NCI-H2196 treated with DMSO at 0.1 percent for 48 hours (cell line): ENCODE data around the gene IARS2.
"Not testable (repeated sequence)": the region's sequence is repeated elsewhere in the genome, so short reads cannot be mapped to it uniquely, and the experiment has no call there.

ENCODE experiments used
- DNase-seq: peaks from one replicate; lab custom pipeline; 2025; ENCODE audit not compliant: unreplicated experiment; lab: John Stamatoyannopoulos, UW

Gene IARS2

DNA sequence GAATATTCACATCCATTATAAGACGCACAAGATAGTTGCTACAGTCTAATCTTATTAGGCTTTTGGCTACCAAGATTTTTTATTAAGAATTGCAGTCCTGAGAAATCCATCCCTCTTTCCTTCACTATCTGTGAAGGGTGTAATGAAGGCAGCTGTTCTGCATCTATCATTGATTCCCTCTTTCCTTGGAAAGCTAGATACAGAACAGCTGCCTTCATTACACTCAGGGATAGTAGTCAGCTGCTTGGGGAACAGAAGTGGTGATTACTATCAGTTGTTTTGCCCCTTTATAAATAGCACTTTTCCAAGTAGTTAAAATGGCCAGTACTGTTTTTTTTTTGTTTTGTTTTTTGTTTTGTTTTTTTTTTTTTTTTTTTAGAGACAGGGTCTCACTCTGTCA, 70.2 kb downstream of the IARS2 start:
- DNase-seq: no peak

DNA sequence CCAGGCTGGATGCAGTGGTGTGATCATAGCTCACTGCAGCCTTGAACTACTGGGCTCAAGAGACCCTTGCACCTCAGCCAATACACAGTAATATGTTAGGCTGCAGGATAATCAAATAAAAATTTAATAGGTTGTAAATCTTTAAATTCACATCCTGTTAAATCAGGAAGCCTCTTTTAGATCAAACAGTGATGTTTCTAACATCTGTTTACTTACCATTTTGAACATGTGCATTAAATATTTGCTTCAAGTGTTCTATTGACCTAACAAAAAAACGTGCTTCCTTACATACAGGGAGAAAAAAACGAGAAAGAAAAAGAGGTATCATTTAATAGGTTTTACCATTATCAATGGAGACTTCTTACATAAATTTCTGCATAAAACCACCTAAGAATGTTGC, 70.6 kb downstream of the IARS2 start:
- no peak for DNase-seq

DNA sequence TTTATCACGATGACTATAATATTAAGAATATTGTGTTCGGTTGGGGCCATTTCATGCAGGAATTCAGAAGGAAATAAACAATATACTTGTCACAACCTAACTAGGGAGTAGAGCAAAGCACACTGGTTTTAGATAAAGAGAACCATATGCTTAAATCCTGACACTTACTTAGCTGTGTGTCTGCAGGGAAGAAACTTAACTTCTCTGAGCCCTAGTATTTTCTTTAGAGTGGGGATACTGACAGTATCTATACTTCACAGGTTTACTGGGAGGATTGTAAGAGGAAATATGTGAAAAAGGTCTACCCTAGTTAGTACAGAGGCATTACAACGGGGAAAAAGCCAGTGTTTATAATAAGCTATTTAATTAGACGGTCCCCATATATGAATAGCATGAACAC, 72.9 kb downstream of the IARS2 start:
- DNase-seq: no peak

DNA sequence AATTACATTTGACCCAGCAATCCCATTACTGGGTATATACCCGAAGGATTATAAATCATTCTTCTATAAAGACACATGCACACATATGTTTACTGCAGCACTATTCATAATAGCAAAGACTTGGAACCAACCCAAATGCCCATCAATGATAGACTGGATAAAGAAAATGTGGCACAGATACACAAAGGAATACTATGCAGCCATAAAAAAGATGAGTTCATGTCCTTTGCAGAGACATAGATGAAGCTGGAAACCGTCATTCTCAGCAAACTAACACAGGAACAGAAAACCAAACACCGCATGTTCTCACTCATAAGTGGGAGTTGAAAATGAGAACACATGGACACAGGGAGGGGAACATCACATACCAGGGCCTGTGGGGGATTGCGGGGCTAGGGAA, 76.0 kb downstream of the IARS2 start:
- not testable (repeated sequence) for DNase-seq

DNA sequence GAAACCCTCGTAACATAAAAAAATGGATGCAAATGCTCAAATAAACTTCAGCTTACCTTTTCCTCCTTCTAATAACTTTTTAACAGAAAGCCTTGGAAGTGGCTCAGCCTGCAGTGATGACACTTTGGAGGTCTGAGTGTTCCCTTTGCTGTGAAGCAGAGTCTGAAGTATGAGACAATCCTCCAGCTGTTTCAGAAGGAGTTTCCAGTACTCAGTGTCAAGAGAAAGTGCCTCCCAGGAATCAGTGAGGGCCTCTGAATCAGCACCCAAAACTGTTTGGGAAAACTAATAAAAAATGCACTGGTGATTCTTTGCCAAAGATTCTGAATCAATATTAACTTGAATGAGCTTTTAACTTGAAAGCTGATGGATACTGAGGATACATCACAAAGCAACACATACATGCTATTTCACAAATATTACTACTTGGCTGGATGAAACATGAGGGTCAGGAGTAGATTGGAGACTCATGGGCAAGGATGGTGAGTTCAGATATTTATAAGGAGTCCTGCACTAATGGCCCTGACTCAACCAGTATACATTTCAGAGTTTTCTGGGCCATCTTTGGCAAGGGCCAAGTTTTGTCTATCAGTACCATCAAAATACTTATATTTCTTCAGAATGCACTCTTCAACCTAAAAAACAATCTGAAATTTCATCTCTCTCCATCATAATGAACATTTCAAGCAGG, 77.0 kb downstream of the IARS2 start:
- no peak for DNase-seq

DNA sequence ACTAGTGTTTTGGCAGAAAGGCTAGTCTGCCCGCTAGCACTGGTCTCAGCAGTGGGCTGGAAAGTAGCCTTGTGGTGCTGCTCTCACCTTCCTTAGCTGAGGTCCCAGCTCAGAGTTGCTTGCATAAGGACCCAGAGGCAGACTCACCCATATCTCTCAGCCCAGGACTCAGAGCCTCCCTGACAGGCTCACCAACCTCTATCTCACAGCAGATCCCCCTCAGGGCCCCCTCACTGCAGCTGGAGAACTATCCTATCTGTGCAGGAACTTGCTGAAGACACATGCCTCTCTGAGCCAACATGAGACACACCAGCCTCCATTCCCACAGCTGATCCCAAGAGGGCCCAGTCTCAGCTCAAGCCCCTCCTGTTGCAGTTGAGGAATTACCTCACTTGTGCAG, 82.6 kb downstream of the IARS2 start:
- no peak for DNase-seq

DNA sequence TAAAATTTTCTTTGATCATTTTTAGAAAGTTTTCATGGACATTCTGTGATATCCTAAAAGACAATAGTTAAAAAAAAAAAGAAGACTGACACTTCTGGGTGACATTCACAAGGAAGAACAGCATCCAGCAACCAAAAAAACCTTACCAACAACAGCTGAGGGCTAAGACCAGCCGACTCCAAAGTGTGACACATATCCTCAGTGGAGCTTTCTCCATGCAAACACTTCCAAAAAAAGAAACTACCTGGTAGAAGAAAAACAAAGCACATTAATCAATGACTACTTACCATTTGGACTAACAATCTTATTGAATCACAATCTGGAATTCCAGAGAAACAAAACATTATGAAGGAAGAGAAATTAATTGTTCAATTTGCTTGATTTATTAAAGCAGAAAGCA, 88.2 kb downstream of the IARS2 start:
- DNase-seq: no peak

DNA sequence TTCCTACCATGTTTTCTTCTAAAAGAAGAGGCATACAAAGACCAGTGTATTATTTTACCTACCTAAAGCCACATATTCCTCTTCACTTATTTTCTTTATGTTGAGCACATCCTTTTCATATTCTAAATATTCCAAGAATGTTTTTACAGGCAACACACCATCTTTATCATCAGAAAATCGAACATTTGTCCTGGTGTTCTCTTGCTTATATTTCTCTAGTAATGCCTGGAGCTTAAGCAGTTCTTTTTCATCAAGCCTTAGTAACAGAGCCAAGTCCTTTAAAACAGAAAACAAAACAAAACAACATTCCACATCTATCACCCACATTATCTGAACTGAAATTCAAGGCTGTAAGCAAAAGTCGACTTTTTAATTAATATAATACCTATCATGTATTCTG, 88.7 kb downstream of the IARS2 start:
- DNase-seq: no peak

DNA sequence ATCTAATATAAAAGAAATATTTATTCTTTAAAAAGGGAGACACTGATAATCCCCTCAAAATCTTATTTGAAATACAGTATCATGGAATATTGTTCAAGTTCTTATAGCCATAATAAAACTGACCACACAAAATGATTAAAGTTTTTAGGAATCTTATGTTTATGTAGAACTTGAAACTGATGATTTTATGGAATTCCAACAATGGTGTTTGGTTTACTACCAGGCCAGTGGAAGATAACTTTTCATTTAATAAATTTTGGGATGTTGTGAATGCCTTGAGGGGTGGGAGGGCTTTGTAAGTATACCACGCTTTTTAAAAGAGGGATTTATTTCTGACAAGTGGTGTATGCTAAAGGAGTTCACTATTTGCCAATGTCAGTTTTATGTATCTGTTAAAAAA, 90.6 kb downstream of the IARS2 start:
- no peak for DNase-seq

DNA sequence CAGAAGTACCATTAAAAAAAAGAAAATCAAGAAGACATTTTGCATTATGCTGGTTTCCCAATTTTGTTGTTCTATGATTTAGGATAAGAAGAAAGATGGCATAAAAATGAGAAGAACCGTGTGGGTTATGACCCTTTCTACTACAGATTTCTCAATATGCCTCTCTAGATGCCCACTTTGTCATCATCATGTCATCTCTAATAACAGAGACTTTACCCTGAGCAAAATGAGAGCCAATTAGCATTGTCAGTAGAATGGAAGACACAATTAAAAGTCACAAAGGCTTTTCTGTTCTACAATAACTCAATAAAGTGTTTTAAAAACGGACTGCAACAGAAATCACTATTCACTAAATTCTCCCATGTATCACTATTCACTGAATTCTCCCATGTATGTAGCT, 92.8 kb downstream of the IARS2 start:
- DNase-seq: no peak

DNA sequence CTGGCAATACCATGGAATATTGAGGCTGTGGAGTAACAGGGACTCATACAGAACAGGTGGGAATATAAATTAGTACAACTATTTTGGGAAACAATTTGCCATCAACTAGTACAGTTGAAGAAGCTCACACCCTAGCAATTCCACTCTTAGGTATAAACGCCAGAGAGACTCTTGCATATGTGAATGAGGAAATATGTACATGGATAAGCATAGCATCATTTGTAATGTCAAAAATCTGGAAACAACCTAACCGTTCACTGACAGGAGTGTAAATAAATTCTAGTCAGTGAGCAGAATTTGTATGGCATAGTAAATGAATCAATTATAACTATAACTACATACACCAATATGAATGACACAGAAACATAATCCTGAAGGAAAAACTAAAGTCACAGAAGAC, 94.6 kb downstream of the IARS2 start:
- no peak for DNase-seq

DNA sequence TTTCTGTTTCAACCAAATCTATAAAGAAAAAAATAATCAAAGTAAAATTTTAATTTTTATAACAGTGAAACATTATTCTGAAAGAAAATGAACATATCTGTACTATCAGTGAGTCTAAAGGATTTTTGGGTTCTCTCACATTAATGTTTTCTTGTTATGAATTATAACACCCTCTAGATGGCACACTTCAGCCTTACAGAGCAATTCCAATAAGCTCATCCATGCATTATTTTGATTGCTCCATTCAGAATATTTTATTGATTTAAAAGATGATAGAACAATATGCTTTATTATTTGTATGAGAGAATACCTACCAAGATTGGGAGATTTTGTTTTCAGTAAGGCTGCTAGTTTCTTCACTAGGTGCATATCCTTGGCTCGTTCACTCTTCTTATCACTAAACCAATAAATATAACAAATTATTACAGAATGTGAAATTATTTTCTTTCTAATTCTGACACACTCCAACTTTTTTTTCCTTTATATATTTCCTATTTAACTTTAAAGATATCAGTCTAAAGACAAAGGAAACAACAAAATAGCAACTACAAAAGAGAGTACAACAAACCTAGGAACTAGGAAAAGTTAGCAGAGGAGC, 95.9 kb downstream of the IARS2 start:
- DNase-seq: peak; percentile 3

DNA sequence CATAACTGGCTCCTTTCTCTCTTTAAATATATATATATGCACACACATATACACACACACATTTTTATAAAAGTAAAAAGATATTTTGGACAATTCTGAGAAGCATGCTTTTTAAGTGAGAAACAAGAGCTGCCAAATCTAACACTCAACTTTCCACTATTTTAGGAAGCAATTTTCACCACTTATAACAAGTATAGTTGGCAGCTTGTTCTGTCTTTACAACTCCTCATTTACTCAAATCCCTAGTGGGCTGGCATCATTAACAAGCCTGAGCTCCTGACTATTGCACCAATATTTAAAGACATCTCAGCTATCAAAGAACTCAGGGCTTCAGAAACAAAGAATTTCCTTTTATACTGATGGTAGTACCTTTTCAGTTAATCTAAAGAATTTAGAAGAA, 101.8 kb downstream of the IARS2 start:
- no peak for DNase-seq
